Measurements from ENCODE around the gene SLC18A3.

SLC18A3 gene

GRCh38 chr10:49619613-49620012 is 9.5 kb downstream of the SLC18A3 start:
- H3K4me3 ChIP-seq (ENCODE audit: low read depth, low read length) = no peak overlapping the region
- TF ChIP-seq CTCF (conservative IDR thresholded peaks at IDR 0.05; ENCODE audit: low read depth, low read length) = no peak
- no peak for DNase-seq (ENCODE audit: low read depth)

GRCh38 chr10:49620286-49620810 is 10.2 kb downstream of the SLC18A3 start:
- no peak for DNase-seq (ENCODE audit: low read depth)

DNA sequence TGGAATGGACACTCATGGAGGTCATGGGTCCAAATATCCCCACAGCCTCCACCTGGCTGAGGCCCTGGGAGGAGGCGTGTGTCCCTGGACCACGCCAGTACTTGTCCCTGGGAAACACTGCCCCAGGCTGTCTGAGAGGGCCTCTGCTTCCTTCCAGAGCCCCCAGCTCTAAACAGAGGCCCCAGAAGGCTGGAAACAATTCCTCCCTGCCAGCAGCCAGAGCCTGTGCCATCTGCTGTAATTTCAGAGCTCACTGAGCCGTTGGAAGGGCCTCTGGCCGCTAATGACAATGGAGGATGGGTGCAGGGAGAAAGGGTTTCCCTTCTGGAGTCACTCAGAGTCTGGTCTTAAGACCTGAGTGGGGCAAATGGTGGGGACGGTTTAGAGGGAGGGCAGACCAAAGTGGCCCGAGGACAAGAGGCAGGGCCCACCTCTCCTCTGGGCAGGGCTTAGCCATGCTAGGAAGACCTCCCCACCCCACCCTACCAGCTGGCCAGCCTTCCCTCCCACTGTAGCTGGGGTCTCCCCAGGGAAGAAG is 10.8 kb downstream of the SLC18A3 start:
- no peak for DNase-seq (ENCODE audit: low read depth)
- no peak for TF ChIP-seq CTCF (conservative IDR thresholded peaks at IDR 0.05; ENCODE audit: low read depth, low read length)

More at GRCh38 chr10:49620286-49620810, 10.2 kb downstream of the SLC18A3 start:
- H3K4me3 ChIP-seq (ENCODE audit: low read depth, low read length) = no peak overlapping the region
- no peak for TF ChIP-seq CTCF (conservative IDR thresholded peaks at IDR 0.05; ENCODE audit: low read depth, low read length)

GRCh38 chr10:49621561-49621960 is 11.5 kb downstream of the SLC18A3 start:
- no peak for DNase-seq (ENCODE audit: low read depth)
- H3K4me3 ChIP-seq (ENCODE audit: low read depth, low read length) = no peak overlapping the region
- no peak for TF ChIP-seq CTCF (conservative IDR thresholded peaks at IDR 0.05; ENCODE audit: low read depth, low read length)

More for the DNA sequence above, 10.8 kb downstream of the SLC18A3 start:
- no peak overlapping the region for H3K4me3 ChIP-seq (ENCODE audit: low read depth, low read length)

DNA sequence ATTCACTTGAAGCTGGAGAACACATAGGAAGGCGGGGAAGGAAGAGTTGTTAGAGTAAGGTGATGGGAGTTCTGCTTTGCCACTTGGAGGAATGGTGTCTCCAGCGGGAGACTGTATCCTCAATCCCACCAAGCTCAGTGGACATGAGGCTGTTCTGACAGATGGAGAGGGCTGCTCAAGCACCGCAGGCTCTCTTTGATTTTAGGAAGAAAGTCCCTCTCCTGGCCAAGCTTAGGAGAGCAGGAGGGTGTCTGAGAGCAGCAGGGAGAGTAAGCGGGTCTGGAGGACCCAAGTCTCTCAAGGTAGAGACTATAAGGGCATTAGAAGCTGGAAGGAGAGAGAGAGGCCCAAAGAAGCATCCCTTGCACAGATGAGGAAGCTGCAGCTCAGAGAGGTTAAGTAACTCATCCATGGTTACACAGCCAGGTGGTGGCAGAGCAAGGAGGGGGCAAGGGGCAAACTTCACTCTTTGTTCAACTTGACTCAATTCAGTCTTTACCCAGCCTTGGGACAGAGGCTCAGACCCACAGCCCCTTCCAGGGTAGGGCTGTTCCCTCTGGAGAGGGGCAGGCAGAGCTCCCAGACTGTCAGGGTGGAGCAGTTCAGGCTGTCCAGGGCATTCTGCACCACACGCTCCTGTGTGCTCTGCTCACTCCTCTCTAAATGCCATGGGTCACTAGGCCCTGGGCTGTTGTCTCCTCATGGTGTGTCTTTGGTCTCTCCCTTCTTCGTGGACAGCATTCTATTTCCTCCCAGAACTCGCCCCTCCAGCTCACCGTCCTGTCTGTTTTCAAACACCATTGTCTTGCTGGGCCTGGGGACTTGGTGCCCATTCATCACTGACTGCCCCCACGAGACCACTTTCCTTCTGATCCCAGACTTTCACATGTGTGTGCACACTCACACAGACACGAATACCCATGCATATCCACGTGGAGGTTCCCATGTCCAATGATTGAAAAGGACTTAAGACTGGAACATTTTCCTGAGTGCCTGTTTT is 12.6 kb downstream of the SLC18A3 start:
- no peak for DNase-seq (ENCODE audit: low read depth)
- no peak overlapping the region for H3K4me3 ChIP-seq (ENCODE audit: low read depth, low read length)
- no peak for TF ChIP-seq CTCF (conservative IDR thresholded peaks at IDR 0.05; ENCODE audit: low read depth, low read length)

DNA sequence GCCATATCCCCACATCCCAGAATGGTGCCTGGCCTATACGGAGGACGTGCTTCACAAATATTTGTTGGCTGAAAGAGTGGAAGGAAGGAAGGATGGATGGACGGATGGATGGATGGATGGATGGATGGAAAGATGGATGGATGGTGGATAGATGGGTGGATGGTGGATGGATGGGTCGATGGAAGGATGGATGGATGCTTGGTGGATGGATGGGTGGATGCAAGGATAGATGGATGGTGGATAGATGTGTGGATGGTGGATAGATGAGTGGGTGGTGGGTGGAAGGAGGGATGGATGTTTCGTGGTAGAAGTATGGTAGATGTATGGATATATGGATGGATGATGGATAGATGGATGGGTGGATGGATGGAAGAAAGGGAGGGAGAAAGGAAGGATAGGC is 14.5 kb downstream of the SLC18A3 start:
- no peak for TF ChIP-seq CTCF (conservative IDR thresholded peaks at IDR 0.05; ENCODE audit: low read depth, low read length)
- H3K4me3 ChIP-seq (ENCODE audit: low read depth, low read length) = no peak overlapping the region

More for the DNA sequence above, 14.5 kb downstream of the SLC18A3 start:
- DNase-seq (ENCODE audit: low read depth) = no peak
